Motor neuron (in vitro differentiated cells): ENCODE results near the gene WDR35. TPM values are rescaled to one million over a fixed set of nuclear protein-coding genes. Genes with fewer than 3 reads are reported as not detected.
A peak's percentile ranks its signal among the peaks of the same experiment; 100 is the strongest.

Source experiments
- ATAC-seq, 8 experiments: fragments of 200-7000 bp; cut with Tn5 transposase; replicated peaks in 6 of 8; 2 replicates each; pipeline ENCODE4 v1.8.0; 2021; ENCODE audit warnings: mild to moderate bottlenecking in 8 of 8, moderate library complexity in 8 of 8
- H3K27ac ChIP-seq, 2 donors: fragments of 250-450 bp; sonication (Bioruptor Pico); 2 replicates each; pipeline ENCODE4 v1.9.0; 2021; ENCODE audit warnings: antibody characterized with exemption in 2 of 2, mild to moderate bottlenecking in 2 of 2, moderate library complexity in 1 of 2
- H3K4me1 ChIP-seq, 2 donors: fragments of 250-450 bp; sonication (Bioruptor Pico); replicated peaks in 1 of 2; 2 replicates each; pipeline ENCODE4 v1.6.1; 2021; ENCODE audit warnings: antibody characterized with exemption in 2 of 2, mild to moderate bottlenecking in 2 of 2, moderate library complexity in 1 of 2
- H3K4me3 ChIP-seq, 5 donors: fragments of 250-450 bp; sonication (Bioruptor Pico); 2 replicates each; pipeline ENCODE4 v1.9.0; 2021; ENCODE audit warnings: antibody characterized with exemption in 5 of 5, mild to moderate bottlenecking in 5 of 5, moderate library complexity in 4 of 5
- WGBS, 10 experiments: fragments of 450-650 bp; shearing (Covaris generic); methylation state at CpG; one replicate each; pipeline ENCODE4 v1.0.0; 2022; 5-methylcytosine and 5-hydroxymethylcytosine counted together
- in situ Hi-C, 9 experiments: fragments of 400-800 bp; cut with MboI; loops; one replicate each; pipeline ENCODE4 v1.15.0; 2021; ENCODE audit warnings: low sequenced_read_pairs in 9 of 9, low pct_unique_long_range_greater_than_20kb in 2 of 9; ENCODE audit not compliant: unreplicated experiment in 9 of 9
- total RNA-seq, 8 experiments: library from RNA; unstranded; fragments of 300-600 nt; gene quantifications; 2 replicates each; pipeline versions ENCODE4 v1.2.3 to v1.2.4, GENCODE V29; 2022

WDR35 gene
- total RNA-seq, 8 experiments from 2014 or later, result 6.5 to 28.9 (median 12.9) TPM

GRCh38 chr2:20001361-20001863, 11.5 kb upstream of the WDR35 start:
- no peak for ATAC-seq
- in situ Hi-C loops, result loop anchor here in 1 of 9 experiments (25.0 kb wide), 1 partner anchor 111 kb away; no protein-coding TSS in a partner anchor
- no peak overlapping the region for H3K4me3 ChIP-seq
- H3K27ac ChIP-seq, result no peak overlapping the region
- no peaks in the 10 kb centered on the region for H3K4me1 ChIP-seq
- WGBS, 10 experiments, result 33 to 86% (median 70%) methylated on average over 1 to 2 of the region's 2 CpGs; no CpG with 5 or more reads in 2 of the 10 experiments

GRCh38 chr2:19993731-19994130, 3.8 kb upstream of the WDR35 start:
- Histone ChIP-seq H3K4me1 (peaks cover 6 to 7% of the 10 kb centered on the region in 2 donors), H3K27ac (no peak overlapping the region), H3K4me3 (no peak overlapping the region)
- in situ Hi-C loops, result no loop called here
- ATAC-seq, result peak in 1 of 8 experiments; percentile 7

GRCh38 chr2:19991895-19992294, 2.0 kb upstream of the WDR35 start:
- in situ Hi-C loops, result no loop called here
- 10 to 94% (median 56%) methylated on average over 1 of the region's 1 CpG; no CpG with 5 or more reads in 1 of the 10 experiments for WGBS, 10 experiments
- H3K4me3 ChIP-seq, result no peak overlapping the region
- peaks cover 9 to 11% of the 10 kb centered on the region in 2 donors for H3K4me1 ChIP-seq
- no peak for ATAC-seq
- no peak overlapping the region for H3K27ac ChIP-seq

- Histone ChIP-seq H3K27ac (peak overlapping the region; percentile 47 to 58), H3K4me3 (peak overlapping the region; percentile 57 to 92 (median 82)), H3K4me1 (peaks cover 9 to 11% of the 10 kb centered on the region in 2 donors)
- no peak for ATAC-seq
- in situ Hi-C loops, result no loop called here
- WGBS, 10 experiments, result 0 to 50% (median 32%) methylated on average over 1 to 9 of the region's 10 CpGs
Observed at GRCh38 chr2:19990416-19990728, 467 bp upstream of the WDR35 start.

DNA sequence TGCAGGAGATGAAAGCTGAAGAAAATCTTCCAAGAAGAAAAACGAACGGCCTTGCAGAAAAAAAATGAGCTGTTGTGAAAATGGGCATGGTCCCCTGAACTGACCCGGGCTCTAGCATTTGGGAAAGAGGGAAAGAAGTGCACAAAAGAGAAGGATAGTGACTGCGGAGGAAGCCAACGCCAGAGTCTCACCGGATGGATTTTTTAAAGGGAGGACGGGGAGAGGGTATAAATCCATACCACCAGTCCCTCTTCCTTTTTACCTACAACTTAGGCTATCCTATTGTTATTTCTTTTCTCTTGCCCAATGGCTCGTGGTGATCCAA, 601 bp downstream of the WDR35 start:
- WGBS, 10 experiments, result 0 to 4% (median 0%) methylated on average over 1 to 8 of the region's 8 CpGs; no CpG with 5 or more reads in 1 of the 10 experiments
- peak overlapping the region; percentile 57 to 92 (median 82) for H3K4me3 ChIP-seq
- in situ Hi-C loops, result no loop called here
- H3K27ac ChIP-seq, result no peak overlapping the region
- H3K4me1 ChIP-seq, result peaks cover 9 to 11% of the 10 kb centered on the region in 2 donors
- no peak for ATAC-seq

DNA sequence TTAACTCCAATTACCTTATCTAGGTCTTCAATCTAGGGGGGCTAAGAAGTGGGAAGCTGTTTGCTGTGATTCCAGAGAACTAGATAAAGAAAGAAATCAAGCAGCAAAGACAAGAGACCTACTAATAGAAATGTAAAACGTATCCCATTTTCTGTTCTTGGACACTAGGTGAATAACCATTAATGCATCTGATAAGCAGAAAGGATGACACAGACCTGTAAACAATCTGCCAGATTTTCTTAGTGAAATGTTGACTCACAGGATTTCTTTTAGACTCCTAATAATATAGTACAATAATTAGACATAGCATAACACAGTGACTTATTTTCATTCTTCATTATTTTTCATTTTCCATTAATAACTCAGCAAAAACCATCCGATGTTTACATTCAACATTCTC, 1.3 kb downstream of the WDR35 start:
- Histone ChIP-seq H3K4me3 (peak overlapping the region; percentile 57 to 92 (median 82)), H3K4me1 (peaks cover 9 to 11% of the 10 kb centered on the region in 2 donors), H3K27ac (no peak overlapping the region)
- 13 to 59% (median 37%) methylated on average over 1 to 2 of the region's 2 CpGs for WGBS, 10 experiments
- in situ Hi-C loops, result no loop called here
- no peak for ATAC-seq

DNA sequence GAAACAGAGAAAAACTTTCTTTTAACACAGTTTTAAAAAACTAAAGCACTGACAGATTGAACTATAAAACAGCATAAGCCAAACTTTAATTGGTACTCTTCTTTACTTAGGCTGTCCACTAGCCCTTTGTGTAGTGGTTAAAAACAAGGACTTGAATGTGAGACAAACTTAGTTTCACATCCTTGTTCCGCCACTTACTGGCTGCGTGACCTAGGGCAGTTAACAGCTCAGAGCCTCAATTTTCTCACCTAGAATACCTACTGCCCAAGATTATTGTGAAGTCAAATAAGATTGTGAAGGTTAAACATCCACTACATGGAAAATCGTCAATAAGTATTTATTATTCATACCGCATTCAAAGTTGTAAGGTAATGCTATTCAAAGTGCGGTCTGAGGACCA, 2.0 kb downstream of the WDR35 start:
- no peak overlapping the region for H3K4me3 ChIP-seq
- no peak for ATAC-seq
- H3K27ac ChIP-seq, result no peak overlapping the region
- 50 to 100% (median 91%) methylated on average over 1 to 4 of the region's 5 CpGs; no CpG with 5 or more reads in 2 of the 10 experiments for WGBS, 10 experiments
- peaks cover 9 to 11% of the 10 kb centered on the region in 2 donors for H3K4me1 ChIP-seq
- in situ Hi-C loops, result no loop called here

- no peak for ATAC-seq
- in situ Hi-C loops, result no loop called here
Observed at GRCh38 chr2:19982268-19982667, 7.6 kb downstream of the WDR35 start.

GRCh38 chr2:19979932-19980331, 10.0 kb downstream of the WDR35 start:
- ATAC-seq, result no peak
- no peak overlapping the region for H3K4me3 ChIP-seq
- in situ Hi-C loops, result no loop called here
- H3K27ac ChIP-seq, result no peak overlapping the region
- no peaks in the 10 kb centered on the region for H3K4me1 ChIP-seq
- WGBS, 10 experiments, result 67 to 100% (median 100%) methylated on average over 1 of the region's 1 CpG; no CpG with 5 or more reads in 2 of the 10 experiments

More at GRCh38 chr2:19982268-19982667, 7.6 kb downstream of the WDR35 start:
- Histone ChIP-seq H3K4me1 (no peaks in the 10 kb centered on the region), H3K27ac (no peak overlapping the region), H3K4me3 (no peak overlapping the region)
- 50 to 100% (median 100%) methylated on average over 1 of the region's 1 CpG; no CpG with 5 or more reads in 3 of the 10 experiments for WGBS, 10 experiments

DNA sequence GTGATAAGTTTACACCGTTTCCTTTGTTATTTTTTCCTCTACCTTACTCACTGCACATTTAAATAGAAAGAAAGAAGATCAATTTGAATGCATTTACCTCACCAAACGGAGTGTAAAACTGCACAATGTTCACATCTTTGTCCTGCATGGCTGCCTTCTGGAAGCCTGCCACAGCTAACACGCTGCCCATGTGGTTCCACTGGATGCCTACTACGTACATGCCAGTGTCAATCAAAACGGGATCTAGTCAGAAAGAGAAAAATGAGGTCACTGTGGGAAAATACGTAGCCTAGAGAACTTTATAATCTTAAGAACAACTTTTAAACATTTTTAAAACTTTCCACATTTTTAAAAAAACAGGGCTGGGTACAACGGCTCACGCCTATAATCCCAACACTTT, 16.4 kb downstream of the WDR35 start:
- WGBS, 10 experiments, result 50 to 100% (median 89%) methylated on average over 1 to 8 of the region's 8 CpGs; no CpG with 5 or more reads in 1 of the 10 experiments
- no peaks in the 10 kb centered on the region for H3K4me1 ChIP-seq
- H3K27ac ChIP-seq, result no peak overlapping the region
- in situ Hi-C loops, result no loop called here
- no peak overlapping the region for H3K4me3 ChIP-seq
- peak in 2 of 8 experiments; percentile 33 to 35 for ATAC-seq

- no peaks in the 10 kb centered on the region for H3K4me1 ChIP-seq
Observed at GRCh38 chr2:19971691-19972090, 18.2 kb downstream of the WDR35 start.

DNA sequence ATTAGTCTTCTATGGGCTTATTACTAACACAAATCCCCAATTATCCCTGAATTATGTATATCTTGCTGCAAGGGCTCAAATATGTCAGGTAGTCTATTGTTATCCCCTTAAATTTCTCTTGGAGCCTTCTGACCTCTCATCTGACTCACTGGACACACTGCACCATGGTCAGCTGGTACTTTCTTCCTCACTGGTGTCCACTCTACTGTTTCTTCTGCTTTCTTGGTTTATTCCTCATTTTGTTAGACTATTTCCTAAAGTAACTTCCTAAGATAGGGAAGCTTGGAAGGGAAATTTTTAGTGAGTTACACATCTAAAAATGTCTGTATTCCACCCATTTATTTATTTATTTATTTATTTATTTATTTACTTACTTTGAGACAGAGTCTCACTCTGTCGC, 26.5 kb downstream of the WDR35 start:
- WGBS, 10 experiments, result 100% methylated on average over 1 of the region's 1 CpG; no CpG with 5 or more reads in 6 of the 10 experiments
- no peak for ATAC-seq
- no peaks in the 10 kb centered on the region for H3K4me1 ChIP-seq
- in situ Hi-C loops, result no loop called here
- no peak overlapping the region for H3K27ac ChIP-seq
- H3K4me3 ChIP-seq, result no peak overlapping the region

More at GRCh38 chr2:19971691-19972090, 18.2 kb downstream of the WDR35 start:
- 79 to 100% (median 94%) methylated on average over 1 to 3 of the region's 3 CpGs; no CpG with 5 or more reads in 3 of the 10 experiments for WGBS, 10 experiments
- no peak overlapping the region for H3K27ac ChIP-seq
- in situ Hi-C loops, result no loop called here
- ATAC-seq, result no peak
- no peak overlapping the region for H3K4me3 ChIP-seq

DNA sequence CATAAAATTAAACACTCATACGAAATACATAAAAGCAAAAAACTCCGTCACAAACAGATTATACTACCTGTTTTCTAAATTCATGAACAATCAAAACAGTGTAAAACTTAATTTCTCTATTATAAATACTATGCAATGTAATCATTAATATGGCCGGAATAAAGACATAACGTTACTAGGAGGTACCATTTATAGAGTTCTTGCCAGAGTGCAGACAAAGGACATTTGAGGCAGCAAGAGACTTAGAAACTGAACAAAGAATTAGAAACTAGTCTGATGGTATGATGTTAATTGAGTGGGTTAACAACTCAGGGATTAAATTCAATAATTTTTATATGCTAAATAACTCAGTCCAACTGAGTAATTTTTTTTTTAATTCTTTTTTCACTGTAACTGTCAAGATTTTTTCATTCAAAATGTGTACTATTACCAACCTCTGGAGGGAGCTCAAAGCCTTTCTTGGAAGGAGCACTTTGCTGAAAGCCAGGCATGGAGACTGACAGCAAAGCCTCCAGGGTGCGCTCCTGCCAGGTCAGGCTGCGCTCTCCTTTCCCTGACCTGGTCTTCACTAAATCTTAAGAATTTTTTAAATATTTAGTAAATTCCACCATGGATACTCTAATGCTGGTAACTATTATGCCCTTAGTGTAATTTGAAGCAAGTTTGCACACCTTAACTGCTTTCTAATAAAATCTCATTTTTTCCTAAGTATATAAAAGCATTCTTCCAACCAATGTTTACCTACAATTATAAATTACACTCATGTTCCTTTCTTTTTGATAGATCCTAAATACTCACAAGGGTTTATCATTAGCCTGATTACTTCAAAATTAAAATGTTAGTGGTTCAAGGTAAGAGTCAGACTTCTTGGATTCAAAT, 34.1 kb downstream of the WDR35 start:
- H3K4me1 ChIP-seq, result no peaks in the 10 kb centered on the region
- ATAC-seq, result peak; percentile 82 to 98 (median 90)
- no peak overlapping the region for H3K27ac ChIP-seq
- H3K4me3 ChIP-seq, result no peak overlapping the region
- 39 to 85% (median 77%) methylated on average over 4 to 6 of the region's 6 CpGs for WGBS, 10 experiments
- in situ Hi-C loops, result no loop called here
